ENCODE data around the gene ITGB6. TPM values are rescaled to one million over a fixed set of nuclear protein-coding genes. Genes with fewer than 3 reads are reported as not detected.
A peak's percentile ranks its signal among the peaks of the same experiment; 100 is the strongest.

ITGB6 gene
- total RNA-seq, 1 experiment from 2014 or later = 6.9 TPM

GRCh38 chr2:160207271-160207670 is 7.2 kb upstream of the ITGB6 start:
- no peaks in the 10 kb centered on the region for H3K27me3 Mint-ChIP-seq (ENCODE audit: insufficient read depth, unreplicated experiment)
- no peak for TF ChIP-seq CTCF (IDR thresholded peaks at IDR 0.05; ENCODE audit: unreplicated experiment)
- H3K4me1 Mint-ChIP-seq (ENCODE audit: insufficient read depth, unreplicated experiment) = peaks cover 53% of the 10 kb centered on the region
- H3K36me3 Mint-ChIP-seq (ENCODE audit: insufficient read depth, unreplicated experiment) = no peaks in the 10 kb centered on the region
- intact Hi-C loops (cut with micrococcal nuclease) = no loop called here
- peak overlapping the region; percentile 68 for H3K4me3 Mint-ChIP-seq (ENCODE audit: unreplicated experiment)
- peak; percentile 85 for DNase-seq (ENCODE audit: unreplicated experiment)
- H3K27ac Mint-ChIP-seq (ENCODE audit: low read depth, unreplicated experiment) = peak overlapping the region; percentile 90
- POLR2A ChIA-PET = interaction anchor here (0.9 to 13.5 kb wide), 3 partner anchors 12 to 97 kb away, joined by 3 to 212 read pairs (median 3); no protein-coding TSS in a partner anchor
- H3K9me3 Mint-ChIP-seq (ENCODE audit: unreplicated experiment) = peaks cover 3% of the 10 kb centered on the region
- CTCF ChIA-PET = interaction anchor here (2.0 to 5.5 kb wide), 3 partner anchors 14 to 98 kb away, joined by 4 to 39 read pairs (median 31); no protein-coding TSS in a partner anchor
- BruUV-seq (replicated peaks) = no TSS peak

- Mint-ChIP-seq H3K36me3 (ENCODE audit: insufficient read depth, unreplicated experiment) (peaks cover 7% of the 10 kb centered on the region), H3K27ac (ENCODE audit: low read depth, unreplicated experiment) (no peak overlapping the region), H3K4me1 (ENCODE audit: insufficient read depth, unreplicated experiment) (peaks cover 60% of the 10 kb centered on the region), H3K4me3 (ENCODE audit: unreplicated experiment) (no peak overlapping the region), H3K27me3 (ENCODE audit: insufficient read depth, unreplicated experiment) (no peaks in the 10 kb centered on the region), H3K9me3 (ENCODE audit: unreplicated experiment) (peaks cover 10% of the 10 kb centered on the region)
- intact Hi-C loops (cut with micrococcal nuclease) = no loop called here
- no TSS peak for BruUV-seq (replicated peaks)
- no peak for DNase-seq (ENCODE audit: unreplicated experiment)
- TF ChIP-seq CTCF (IDR thresholded peaks at IDR 0.05; ENCODE audit: unreplicated experiment) = no peak
- ChIA-PET CTCF (interaction anchor here (1.3 to 5.5 kb wide), 3 partner anchors 15 to 93 kb away, joined by 3 to 39 read pairs (median 31); no protein-coding TSS in a partner anchor), POLR2A (interaction anchor here (0.8 to 13.5 kb wide), 7 partner anchors 8 to 97 kb away, joined by 3 to 212 read pairs (median 4); no protein-coding TSS in a partner anchor)
These were observed 6.4 kb upstream of the ITGB6 start for GRCh38 chr2:160206436-160206835.

- POLR2A ChIA-PET = interaction anchor here (0.6 to 13.5 kb wide), 9 partner anchors 8 to 590 kb away, joined by 3 to 212 read pairs (median 4); no protein-coding TSS in a partner anchor
These were observed 5.4 kb upstream of the ITGB6 start for GRCh38 chr2:160205505-160205904.

DNA sequence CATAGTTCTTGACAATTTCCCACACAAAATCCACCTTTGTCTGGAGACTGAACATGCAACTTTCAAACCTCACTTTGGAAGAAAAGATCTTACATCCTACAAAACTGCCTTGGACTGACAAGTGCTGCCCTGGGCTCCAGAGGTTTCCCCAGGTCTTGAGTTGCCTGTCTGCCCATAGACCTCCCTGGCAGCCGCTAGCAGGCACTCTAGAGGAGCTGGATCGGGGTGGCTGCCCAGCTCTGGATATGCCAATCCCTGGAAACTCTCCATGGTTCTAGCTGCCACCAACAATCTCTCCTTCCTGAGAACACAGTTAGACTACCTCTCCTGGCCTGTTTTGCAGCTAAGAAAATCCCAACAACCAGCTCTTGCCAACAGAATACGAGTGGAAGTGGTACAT is 3.4 kb upstream of the ITGB6 start:
- TF ChIP-seq CTCF (IDR thresholded peaks at IDR 0.05; ENCODE audit: unreplicated experiment) = no peak
- peaks cover 7% of the 10 kb centered on the region for H3K36me3 Mint-ChIP-seq (ENCODE audit: insufficient read depth, unreplicated experiment)
- peaks cover 10% of the 10 kb centered on the region for H3K9me3 Mint-ChIP-seq (ENCODE audit: unreplicated experiment)
- H3K4me1 Mint-ChIP-seq (ENCODE audit: insufficient read depth, unreplicated experiment) = peaks cover 48% of the 10 kb centered on the region
- ChIA-PET CTCF (interaction anchor here (0.6 to 1.1 kb wide), 5 partner anchors 21 to 218 kb away, joined by 3 read pairs; no protein-coding TSS in a partner anchor), POLR2A (interaction anchor here (13.5 kb wide), 1 partner anchor 23 kb away, joined by 212 read pairs; no protein-coding TSS in a partner anchor)
- H3K4me3 Mint-ChIP-seq (ENCODE audit: unreplicated experiment) = no peak overlapping the region
- BruUV-seq (replicated peaks) = no TSS peak
- peak overlapping the region; percentile 81 for H3K27ac Mint-ChIP-seq (ENCODE audit: low read depth, unreplicated experiment)
- intact Hi-C loops (cut with micrococcal nuclease) = no loop called here
- DNase-seq (ENCODE audit: unreplicated experiment) = no peak
- H3K27me3 Mint-ChIP-seq (ENCODE audit: insufficient read depth, unreplicated experiment) = no peaks in the 10 kb centered on the region

More at GRCh38 chr2:160205505-160205904, 5.4 kb upstream of the ITGB6 start:
- H3K4me1 Mint-ChIP-seq (ENCODE audit: insufficient read depth, unreplicated experiment) = peaks cover 52% of the 10 kb centered on the region
- H3K4me3 Mint-ChIP-seq (ENCODE audit: unreplicated experiment) = peak overlapping the region; percentile 10
- TF ChIP-seq CTCF (IDR thresholded peaks at IDR 0.05; ENCODE audit: unreplicated experiment) = no peak
- peak overlapping the region; percentile 81 for H3K27ac Mint-ChIP-seq (ENCODE audit: low read depth, unreplicated experiment)
- H3K27me3 Mint-ChIP-seq (ENCODE audit: insufficient read depth, unreplicated experiment) = no peaks in the 10 kb centered on the region
- CTCF ChIA-PET = interaction anchor here (0.8 to 5.2 kb wide), 5 partner anchors 15 to 95 kb away, joined by 3 to 39 read pairs (median 3); no protein-coding TSS in a partner anchor
- DNase-seq (ENCODE audit: unreplicated experiment) = peak; percentile 100
- H3K36me3 Mint-ChIP-seq (ENCODE audit: insufficient read depth, unreplicated experiment) = peaks cover 7% of the 10 kb centered on the region
- peaks cover 10% of the 10 kb centered on the region for H3K9me3 Mint-ChIP-seq (ENCODE audit: unreplicated experiment)
- no TSS peak for BruUV-seq (replicated peaks)
- intact Hi-C loops (cut with micrococcal nuclease) = no loop called here

All from MCF 10A (cell line).